HEK293 (cell line): ENCODE measurements around the gene CLSTN1.
A peak's percentile ranks its signal among the peaks of the same experiment; 100 is the strongest.

Experiments
- CTCF ChIA-PET: fragments of 350-600 bp; formaldehyde crosslinking; extraction: SDS; loops from one replicate; lab custom pipeline; 2021; ENCODE audit warnings: antibody characterized with exemption; lab: Yijun Ruan, JAX
- POLR2A ChIA-PET: fragments of 300-600 bp; formaldehyde crosslinking; extraction: SDS; loops from one replicate; lab custom pipeline; 2020; ENCODE audit warnings: antibody characterized with exemption, inconsistent platforms; lab: Yijun Ruan, JAX
- H3K27ac ChIP-seq: fragments of 200-500 bp; sonication (Bioruptor generic); 2 replicates; pipeline ENCODE4 v1.5.1; 2014; ENCODE audit warnings: low read depth, low read length, control low read depth, inconsistent platforms; ENCODE audit errors: extremely low read depth
- H3K36me3 ChIP-seq, 2 experiments: fragments of 200-500 bp in 1 of 2; sonication (Bioruptor generic) in 1 of 2; 1 replicate in 1 of 2; 2 replicates in 1 of 2; pipeline ENCODE4 v1.5.1; 2014 to 2017; ENCODE audit warnings: inconsistent platforms in 2 of 2, low read length in 2 of 2; ENCODE audit not compliant: control insufficient read depth in 2 of 2, insufficient read depth in 1 of 2
- H3K4me1 ChIP-seq: fragments of 200-500 bp; sonication (Bioruptor generic); 2 replicates; pipeline ENCODE4 v1.5.1; 2014; ENCODE audit warnings: mild to moderate bottlenecking, low read length, inconsistent platforms; ENCODE audit not compliant: control insufficient read depth, insufficient read depth
- H3K4me3 ChIP-seq: 2 replicates; pipeline ENCODE4 v1.5.1; 2011; ENCODE audit warnings: low read depth, mild to moderate bottlenecking, control low read depth, low read length, moderate library complexity
- H3K9me3 ChIP-seq: fragments of 200-500 bp; sonication (Bioruptor generic); 2 replicates; pipeline ENCODE4 v1.5.1; 2014; ENCODE audit warnings: low read depth, low read length, inconsistent platforms; ENCODE audit not compliant: control insufficient read depth, insufficient read depth
- FEZF1 ChIP-seq: fragments of 450-650 bp; formaldehyde crosslinking; IDR thresholded peaks from 2 replicates; pipeline ENCODE4 v1.5.1; 2016; ENCODE audit warnings: missing biosample characterization, missing genetic modification characterization
- GLIS1 ChIP-seq: fragments of 450-650 bp; formaldehyde crosslinking; IDR thresholded peaks from 2 replicates; pipeline ENCODE4 v1.5.1; 2016; ENCODE audit warnings: missing biosample characterization, missing genetic modification characterization
- KLF16 ChIP-seq: fragments of 450-650 bp; formaldehyde crosslinking; IDR thresholded peaks from 2 replicates; pipeline ENCODE4 v1.5.1; 2017; ENCODE audit warnings: missing biosample characterization, missing genetic modification characterization
- KLF9 ChIP-seq: fragments of 450-650 bp; formaldehyde crosslinking; IDR thresholded peaks from 2 replicates; pipeline ENCODE4 v1.5.1; 2016; ENCODE audit warnings: missing biosample characterization, missing genetic modification characterization, low read depth
- TRIM28 ChIP-seq: IDR thresholded peaks from 2 replicates; pipeline ENCODE4 v1.6.1; 2011; ENCODE audit warnings: low read length, control low read depth, borderline replicate concordance
- YY1 ChIP-seq: fragments of 450-650 bp; formaldehyde crosslinking; IDR thresholded peaks from 2 replicates; pipeline ENCODE4 v1.5.1; 2018; ENCODE audit warnings: missing biosample characterization, missing genetic modification characterization
- ZNF155 ChIP-seq: fragments of 450-650 bp; formaldehyde crosslinking; IDR thresholded peaks from 2 replicates; pipeline ENCODE4 v1.5.1; 2016; ENCODE audit warnings: missing biosample characterization, missing genetic modification characterization
- ZNF335 ChIP-seq: fragments of 450-650 bp; formaldehyde crosslinking; conservative IDR thresholded peaks from 2 replicates; pipeline ENCODE4 v1.5.1; 2016; ENCODE audit warnings: missing biosample characterization, missing genetic modification characterization
- ZNF341 ChIP-seq: fragments of 450-650 bp; formaldehyde crosslinking; IDR thresholded peaks from 2 replicates; pipeline ENCODE4; 2016; ENCODE audit warnings: low read depth, missing biosample characterization, missing genetic modification characterization
- ZNF366 ChIP-seq: fragments of 450-650 bp; formaldehyde crosslinking; conservative IDR thresholded peaks from 2 replicates; pipeline ENCODE4 v1.5.1; 2016; ENCODE audit warnings: missing biosample characterization, missing genetic modification characterization
- ZNF391 ChIP-seq: fragments of 450-650 bp; formaldehyde crosslinking; IDR thresholded peaks from 2 replicates; pipeline ENCODE4 v1.5.1; 2016; ENCODE audit warnings: low read depth, missing biosample characterization, missing genetic modification characterization, borderline replicate concordance
- ZNF529 ChIP-seq: fragments of 450-650 bp; formaldehyde crosslinking; IDR thresholded peaks from 2 replicates; pipeline ENCODE4 v1.5.1; 2017; ENCODE audit warnings: missing genetic modification characterization, missing biosample characterization; ENCODE audit not compliant: insufficient replicate concordance
- ZNF560 ChIP-seq: fragments of 450-650 bp; formaldehyde crosslinking; IDR thresholded peaks from 2 replicates; pipeline ENCODE4 v1.5.1; 2017; ENCODE audit warnings: missing biosample characterization, missing genetic modification characterization, borderline replicate concordance
- ZNF596 ChIP-seq: fragments of 450-650 bp; IDR thresholded peaks from 2 replicates; pipeline ENCODE4 v1.5.0; 2018; ENCODE audit warnings: missing biosample characterization, mild to moderate bottlenecking, missing genetic modification characterization, moderate library complexity
- ZNF660 ChIP-seq: fragments of 450-650 bp; IDR thresholded peaks from 2 replicates; pipeline ENCODE4 v1.5.1; 2018; ENCODE audit warnings: missing biosample characterization, mild to moderate bottlenecking, missing genetic modification characterization
- ZNF677 ChIP-seq: fragments of 450-650 bp; IDR thresholded peaks from 2 replicates; pipeline ENCODE4 v1.5.0; 2018; ENCODE audit warnings: missing biosample characterization, mild to moderate bottlenecking, missing genetic modification characterization, moderate library complexity
- ZNF776 ChIP-seq: fragments of 450-650 bp; formaldehyde crosslinking; IDR thresholded peaks from 2 replicates; pipeline ENCODE4 v1.5.0; 2017; ENCODE audit warnings: missing biosample characterization, missing genetic modification characterization, borderline replicate concordance
- ZSCAN30 ChIP-seq: fragments of 450-650 bp; IDR thresholded peaks from 2 replicates; pipeline ENCODE4 v1.5.1; 2018; ENCODE audit warnings: missing biosample characterization, mild to moderate bottlenecking, missing genetic modification characterization, moderate library complexity
- TF ChIP-seq, protein P1 (sequence below): fragments of 450-650 bp; formaldehyde crosslinking; IDR thresholded peaks from 2 replicates; pipeline ENCODE4 v1.5.1; 2016; ENCODE audit warnings: missing biosample characterization, missing genetic modification characterization
- TF ChIP-seq, protein P2 (sequence below): fragments of 450-650 bp; formaldehyde crosslinking; IDR thresholded peaks from 2 replicates; pipeline ENCODE4 v1.5.1; 2016; ENCODE audit warnings: missing biosample characterization, missing genetic modification characterization
- TF ChIP-seq, protein P3 (sequence below): fragments of 450-650 bp; formaldehyde crosslinking; IDR thresholded peaks from 2 replicates; pipeline ENCODE4 v1.5.1; 2016; ENCODE audit warnings: missing biosample characterization, missing genetic modification characterization
- TF ChIP-seq, protein P4 (sequence below): fragments of 450-650 bp; formaldehyde crosslinking; IDR thresholded peaks from 2 replicates; pipeline ENCODE4 v1.5.1; 2016; ENCODE audit warnings: missing biosample characterization, missing genetic modification characterization, borderline replicate concordance
- TF ChIP-seq, protein P5 (sequence below): fragments of 450-650 bp; formaldehyde crosslinking; IDR thresholded peaks from 2 replicates; pipeline ENCODE4 v1.5.1; 2017; ENCODE audit warnings: missing biosample characterization, missing genetic modification characterization

Gene CLSTN1

DNA sequence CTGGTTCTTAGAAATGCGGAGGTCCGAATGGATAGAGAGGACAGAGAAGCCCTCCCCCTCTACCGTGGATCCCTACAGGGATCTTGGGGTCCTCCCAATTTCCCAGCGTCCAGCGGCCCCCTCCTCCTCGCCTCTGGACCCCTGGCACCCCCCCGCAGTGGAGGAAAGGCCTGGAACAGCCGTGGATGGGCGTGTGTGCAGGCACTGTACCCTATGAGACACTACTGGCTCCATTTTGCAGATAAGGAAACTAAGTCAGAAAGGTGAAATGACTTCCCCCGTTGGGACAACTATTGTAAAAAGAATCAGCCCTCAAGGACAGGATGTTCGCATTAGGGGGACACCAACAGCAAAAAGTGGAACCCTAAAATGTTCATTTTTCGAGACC, 931 bp upstream of the CLSTN1 start:
- ChIA-PET CTCF (interaction anchor here (0.6 kb wide), 1 partner anchor 44 kb away, joined by 5 read pairs; no protein-coding TSS in a partner anchor), POLR2A (no interaction called here)
- Histone ChIP-seq H3K9me3 (no peaks in the 10 kb centered on the region), H3K4me1 (peaks cover 24% of the 10 kb centered on the region), H3K36me3 (no peaks in the 10 kb centered on the region; a peak in 1 of 3 replicates), H3K27ac (no peak overlapping the region), H3K4me3 (no peak overlapping the region)
- TF ChIP-seq, protein P1, sequence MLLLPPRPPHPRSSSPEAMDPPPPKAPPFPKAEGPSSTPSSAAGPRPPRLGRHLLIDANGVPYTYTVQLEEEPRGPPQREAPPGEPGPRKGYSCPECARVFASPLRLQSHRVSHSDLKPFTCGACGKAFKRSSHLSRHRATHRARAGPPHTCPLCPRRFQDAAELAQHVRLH (tag by site-specific recombination): peak; percentile 60; the same call in 1 of the 2 replicates
- TF ChIP-seq ZNF596 (tag by site-specific recombination) (no peak), GLIS1 (tag by site-specific recombination) (peak; percentile 4; the same call in 1 of the 2 replicates), ZNF335 (tag by site-specific recombination) (peak; percentile 52; the same call in 1 of the 2 replicates), ZNF776 (tag by site-specific recombination) (no peak), ZNF341 (tag by site-specific recombination) (peak; percentile 62; the same call in 1 of the 2 replicates), ZNF529 (tag by site-specific recombination) (no peak), ZNF391 (0 out of 2 replicates have a peak, but pooled peaks have one; percentile 11), FEZF1 (0 out of 2 replicates have a peak, but pooled peaks have one; percentile 3), ZSCAN30 (tag by site-specific recombination) (0 out of 2 replicates have a peak, but pooled peaks have one; percentile 24), KLF16 (no peak)
- TF ChIP-seq, protein P2, sequence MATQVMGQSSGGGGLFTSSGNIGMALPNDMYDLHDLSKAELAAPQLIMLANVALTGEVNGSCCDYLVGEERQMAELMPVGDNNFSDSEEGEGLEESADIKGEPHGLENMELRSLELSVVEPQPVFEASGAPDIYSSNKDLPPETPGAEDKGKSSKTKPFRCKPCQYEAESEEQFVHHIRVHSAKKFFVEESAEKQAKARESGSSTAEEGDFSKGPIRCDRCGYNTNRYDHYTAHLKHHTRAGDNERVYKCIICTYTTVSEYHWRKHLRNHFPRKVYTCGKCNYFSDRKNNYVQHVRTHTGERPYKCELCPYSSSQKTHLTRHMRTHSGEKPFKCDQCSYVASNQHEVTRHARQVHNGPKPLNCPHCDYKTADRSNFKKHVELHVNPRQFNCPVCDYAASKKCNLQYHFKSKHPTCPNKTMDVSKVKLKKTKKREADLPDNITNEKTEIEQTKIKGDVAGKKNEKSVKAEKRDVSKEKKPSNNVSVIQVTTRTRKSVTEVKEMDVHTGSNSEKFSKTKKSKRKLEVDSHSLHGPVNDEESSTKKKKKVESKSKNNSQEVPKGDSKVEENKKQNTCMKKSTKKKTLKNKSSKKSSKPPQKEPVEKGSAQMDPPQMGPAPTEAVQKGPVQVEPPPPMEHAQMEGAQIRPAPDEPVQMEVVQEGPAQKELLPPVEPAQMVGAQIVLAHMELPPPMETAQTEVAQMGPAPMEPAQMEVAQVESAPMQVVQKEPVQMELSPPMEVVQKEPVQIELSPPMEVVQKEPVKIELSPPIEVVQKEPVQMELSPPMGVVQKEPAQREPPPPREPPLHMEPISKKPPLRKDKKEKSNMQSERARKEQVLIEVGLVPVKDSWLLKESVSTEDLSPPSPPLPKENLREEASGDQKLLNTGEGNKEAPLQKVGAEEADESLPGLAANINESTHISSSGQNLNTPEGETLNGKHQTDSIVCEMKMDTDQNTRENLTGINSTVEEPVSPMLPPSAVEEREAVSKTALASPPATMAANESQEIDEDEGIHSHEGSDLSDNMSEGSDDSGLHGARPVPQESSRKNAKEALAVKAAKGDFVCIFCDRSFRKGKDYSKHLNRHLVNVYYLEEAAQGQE: no peak

DNA sequence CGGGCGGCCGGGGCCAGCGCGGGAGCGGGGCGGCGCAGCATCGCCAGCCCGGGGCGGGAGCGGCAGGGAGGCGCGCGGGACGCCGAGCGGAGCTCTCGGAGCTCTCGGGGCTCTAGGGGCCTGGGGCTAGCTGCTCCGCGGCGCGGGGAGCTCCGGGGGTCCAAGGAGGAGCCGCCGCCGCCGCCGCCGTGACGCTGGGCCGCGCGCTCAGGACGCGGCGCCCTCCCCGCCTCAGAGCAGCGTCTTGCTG, 147 bp downstream of the CLSTN1 start:
- POLR2A ChIA-PET: no interaction called here
- TF ChIP-seq ZNF366 (no peak), TRIM28 (no peak), ZNF660 (tag by site-specific recombination) (peak; percentile 45; the same call in 1 of the 2 replicates), ZNF677 (0 out of 2 replicates have a peak, but pooled peaks have one; percentile 28), FEZF1 (no peak), ZNF560 (tag by site-specific recombination) (no peak), KLF9 (tag by site-specific recombination) (no peak), YY1 (tag by site-specific recombination) (0 out of 2 replicates have a peak, but pooled peaks have one; percentile 29), ZNF155 (tag by site-specific recombination) (no peak)
- TF ChIP-seq, protein P3, sequence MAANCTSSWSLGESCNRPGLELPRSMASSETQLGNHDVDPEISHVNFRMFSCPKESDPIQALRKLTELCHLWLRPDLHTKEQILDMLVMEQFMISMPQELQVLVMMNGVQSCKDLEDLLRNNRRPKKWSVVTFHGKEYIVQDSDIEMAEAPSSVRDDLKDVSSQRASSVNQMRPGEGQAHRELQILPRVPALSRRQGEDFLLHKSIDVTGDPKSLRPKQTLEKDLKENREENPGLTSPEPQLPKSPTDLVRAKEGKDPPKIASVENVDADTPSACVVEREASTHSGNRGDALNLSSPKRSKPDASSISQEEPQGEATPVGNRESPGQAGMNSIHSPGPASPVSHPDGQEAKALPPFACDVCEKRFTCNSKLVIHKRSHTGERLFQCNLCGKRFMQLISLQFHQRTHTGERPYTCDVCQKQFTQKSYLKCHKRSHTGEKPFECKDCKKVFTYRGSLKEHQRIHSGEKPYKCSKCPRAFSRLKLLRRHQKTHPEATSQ (tag by site-specific recombination): no peak
- TF ChIP-seq, protein P4, sequence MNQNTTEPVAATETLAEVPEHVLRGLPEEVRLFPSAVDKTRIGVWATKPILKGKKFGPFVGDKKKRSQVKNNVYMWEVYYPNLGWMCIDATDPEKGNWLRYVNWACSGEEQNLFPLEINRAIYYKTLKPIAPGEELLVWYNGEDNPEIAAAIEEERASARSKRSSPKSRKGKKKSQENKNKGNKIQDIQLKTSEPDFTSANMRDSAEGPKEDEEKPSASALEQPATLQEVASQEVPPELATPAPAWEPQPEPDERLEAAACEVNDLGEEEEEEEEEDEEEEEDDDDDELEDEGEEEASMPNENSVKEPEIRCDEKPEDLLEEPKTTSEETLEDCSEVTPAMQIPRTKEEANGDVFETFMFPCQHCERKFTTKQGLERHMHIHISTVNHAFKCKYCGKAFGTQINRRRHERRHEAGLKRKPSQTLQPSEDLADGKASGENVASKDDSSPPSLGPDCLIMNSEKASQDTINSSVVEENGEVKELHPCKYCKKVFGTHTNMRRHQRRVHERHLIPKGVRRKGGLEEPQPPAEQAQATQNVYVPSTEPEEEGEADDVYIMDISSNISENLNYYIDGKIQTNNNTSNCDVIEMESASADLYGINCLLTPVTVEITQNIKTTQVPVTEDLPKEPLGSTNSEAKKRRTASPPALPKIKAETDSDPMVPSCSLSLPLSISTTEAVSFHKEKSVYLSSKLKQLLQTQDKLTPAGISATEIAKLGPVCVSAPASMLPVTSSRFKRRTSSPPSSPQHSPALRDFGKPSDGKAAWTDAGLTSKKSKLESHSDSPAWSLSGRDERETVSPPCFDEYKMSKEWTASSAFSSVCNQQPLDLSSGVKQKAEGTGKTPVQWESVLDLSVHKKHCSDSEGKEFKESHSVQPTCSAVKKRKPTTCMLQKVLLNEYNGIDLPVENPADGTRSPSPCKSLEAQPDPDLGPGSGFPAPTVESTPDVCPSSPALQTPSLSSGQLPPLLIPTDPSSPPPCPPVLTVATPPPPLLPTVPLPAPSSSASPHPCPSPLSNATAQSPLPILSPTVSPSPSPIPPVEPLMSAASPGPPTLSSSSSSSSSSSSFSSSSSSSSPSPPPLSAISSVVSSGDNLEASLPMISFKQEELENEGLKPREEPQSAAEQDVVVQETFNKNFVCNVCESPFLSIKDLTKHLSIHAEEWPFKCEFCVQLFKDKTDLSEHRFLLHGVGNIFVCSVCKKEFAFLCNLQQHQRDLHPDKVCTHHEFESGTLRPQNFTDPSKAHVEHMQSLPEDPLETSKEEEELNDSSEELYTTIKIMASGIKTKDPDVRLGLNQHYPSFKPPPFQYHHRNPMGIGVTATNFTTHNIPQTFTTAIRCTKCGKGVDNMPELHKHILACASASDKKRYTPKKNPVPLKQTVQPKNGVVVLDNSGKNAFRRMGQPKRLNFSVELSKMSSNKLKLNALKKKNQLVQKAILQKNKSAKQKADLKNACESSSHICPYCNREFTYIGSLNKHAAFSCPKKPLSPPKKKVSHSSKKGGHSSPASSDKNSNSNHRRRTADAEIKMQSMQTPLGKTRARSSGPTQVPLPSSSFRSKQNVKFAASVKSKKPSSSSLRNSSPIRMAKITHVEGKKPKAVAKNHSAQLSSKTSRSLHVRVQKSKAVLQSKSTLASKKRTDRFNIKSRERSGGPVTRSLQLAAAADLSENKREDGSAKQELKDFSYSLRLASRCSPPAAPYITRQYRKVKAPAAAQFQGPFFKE (tag by site-specific recombination): no peak
- TF ChIP-seq, protein P5, sequence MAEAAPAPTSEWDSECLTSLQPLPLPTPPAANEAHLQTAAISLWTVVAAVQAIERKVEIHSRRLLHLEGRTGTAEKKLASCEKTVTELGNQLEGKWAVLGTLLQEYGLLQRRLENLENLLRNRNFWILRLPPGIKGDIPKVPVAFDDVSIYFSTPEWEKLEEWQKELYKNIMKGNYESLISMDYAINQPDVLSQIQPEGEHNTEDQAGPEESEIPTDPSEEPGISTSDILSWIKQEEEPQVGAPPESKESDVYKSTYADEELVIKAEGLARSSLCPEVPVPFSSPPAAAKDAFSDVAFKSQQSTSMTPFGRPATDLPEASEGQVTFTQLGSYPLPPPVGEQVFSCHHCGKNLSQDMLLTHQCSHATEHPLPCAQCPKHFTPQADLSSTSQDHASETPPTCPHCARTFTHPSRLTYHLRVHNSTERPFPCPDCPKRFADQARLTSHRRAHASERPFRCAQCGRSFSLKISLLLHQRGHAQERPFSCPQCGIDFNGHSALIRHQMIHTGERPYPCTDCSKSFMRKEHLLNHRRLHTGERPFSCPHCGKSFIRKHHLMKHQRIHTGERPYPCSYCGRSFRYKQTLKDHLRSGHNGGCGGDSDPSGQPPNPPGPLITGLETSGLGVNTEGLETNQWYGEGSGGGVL (tag by site-specific recombination): no peak
- no peaks in the 10 kb centered on the region for H3K9me3 ChIP-seq
- peaks cover 24% of the 10 kb centered on the region for H3K4me1 ChIP-seq
- peak overlapping the region; percentile 83 for H3K27ac ChIP-seq
- H3K4me3 ChIP-seq: peak overlapping the region; percentile 89
- H3K36me3 ChIP-seq: no peaks in the 10 kb centered on the region; a peak in 1 of 3 replicates
- CTCF ChIA-PET: interaction anchor here (0.6 kb wide), 2 partner anchors 38 to 240 kb away, joined by 3 read pairs; no protein-coding TSS in a partner anchor
